Heart left ventricle (tissue), 16 donors: ENCODE data around the gene ALG6. TPM values are rescaled to one million over a fixed set of nuclear protein-coding genes. Genes with fewer than 3 reads are reported as not detected.

Experiments used
- ATAC-seq, 4 donors: fragments of 200-7000 bp; cut with Tn5 transposase; one replicate each; pipeline ENCODE4 v1.9.1; 2020 to 2022; ENCODE audit warnings: moderate library complexity in 4 of 4, mild to moderate bottlenecking in 3 of 4, moderate number of reproducible peaks in 1 of 4
- DNase-seq, 5 donors: peaks; one replicate each; pipeline ENCODE4 v3.0.0-alpha.2; 2020
- H3K27ac ChIP-seq, 12 donors: fragments of 200-600 bp; sonication (generic) in 4 of 12; one replicate each; pipeline versions ENCODE4 v1.5.0 to v1.8.0; 2016 to 2022; ENCODE audit warnings: mild to moderate bottlenecking in 2 of 12
- H3K27me3 ChIP-seq, 9 donors: fragments of 200-600 bp; sonication (generic) in 2 of 9; one replicate each; pipeline versions ENCODE4 v1.5.1 to v1.8.0; 2016 to 2022; ENCODE audit warnings: mild to moderate bottlenecking in 3 of 9
- H3K36me3 ChIP-seq, 9 donors: fragments of 200-600 bp; sonication (generic) in 2 of 9; one replicate each; pipeline versions ENCODE4 v1.5.0 to v1.8.0; 2018 to 2022; ENCODE audit warnings: mild to moderate bottlenecking in 2 of 9
- H3K4me1 ChIP-seq, 12 donors: fragments of 200-600 bp; sonication (generic) in 4 of 12; one replicate each; pipeline versions ENCODE4 v1.5.0 to v1.8.0; 2016 to 2022; ENCODE audit warnings: mild to moderate bottlenecking in 3 of 12
- H3K4me3 ChIP-seq, 12 donors: fragments of 200-600 bp; sonication (generic) in 4 of 12; one replicate each; pipeline versions ENCODE4 v1.5.0 to v1.8.0; 2017 to 2022; ENCODE audit warnings: mild to moderate bottlenecking in 9 of 12, moderate library complexity in 4 of 12
- H3K9me3 ChIP-seq, 12 donors: fragments of 200-600 bp; sonication (generic) in 4 of 12; one replicate each; pipeline versions ENCODE4 v1.5.0 to v1.8.0; 2016 to 2022; ENCODE audit warnings: mild to moderate bottlenecking in 1 of 12
- POLR2A ChIP-seq, 2 donors: fragments of 450-650 bp; IDR thresholded peaks; one replicate each; pipeline ENCODE4 v1.6.1; 2017; ENCODE audit warnings: antibody characterized with exemption in 2 of 2, mild to moderate bottlenecking in 2 of 2, moderate library complexity in 2 of 2
- WGBS, 4 donors: extraction: QIAGEN DNeasy Blood & Tissue Kit in 2 of 4; methylation state at CpG; one replicate each; pipeline versions ENCODE4 v1.1.5 to v1.1.7; 2013 to 2018; 5-methylcytosine and 5-hydroxymethylcytosine counted together
- intact Hi-C, 10 donors: fragments of 100-400 bp; cut with DNase I; formaldehyde crosslinking; loops; one replicate each; pipeline versions ENCODE4 v1.11.1 to v1.14.2; 2022
- polyA plus RNA-seq, 2 donors: library from polyadenylated mRNA; stranded (reverse); fragments of 200-250 nt; gene quantifications; one replicate each; pipeline ENCODE4 v1.2.3, GENCODE V29; 2013
- total RNA-seq, 9 donors: library from RNA; depleted of rRNA in 2 of 9; stranded (reverse); fragments of >200 nt in 2 of 9; fragmentation: NEBNext Ultra II Directional in 3 of 9; extraction: Animal tissue kit (Norgen Biotek cat#: 25700) in 3 of 9; gene quantifications; one replicate each; pipeline versions ENCODE4 v1.1.0 to v1.2.4, GENCODE V29; 2016 to 2023
- TF ChIP-seq, protein P1 (sequence below), 12 donors: fragments of 200-600 bp; sonication (generic) in 4 of 12; IDR thresholded peaks; one replicate each; pipeline versions ENCODE4 v1.5.0 to v1.8.0; 2018 to 2022; ENCODE audit warnings: antibody characterized with exemption in 12 of 12, mild to moderate bottlenecking in 5 of 12
- donor health status: ischemic (EF 13 %, LVEDD 7.1; RV severe dilation, severe dysfunction).
- donor health status: healthy with polysubstance abuse.
- donor health status: DM: no; HTN: yes; CAD: no.
- donor health status: DM: no; HTN: no; CAD: no.
- donor health status: ischemic (EF 25% LVEDD 6.9; RV normal size, moderate dysfunction).
- donor health status: ischemic (EF 25% LVEDD 5.7; RV mildly dilated, moderate dysfunction).
- donor health status: healthy.
- donor health status: DM: yes; HTN: yes; CAD: no.
- donor health status: ischemic (EF 35%, LVEDD 5.7; RV mildly dilated, moderate dysfunction).
- donor health status: nonischemic (EF 11% LVEDD 7.7; RV severe dilation, severe dysfunction).
- donor health status: DM: yes; HTN: yes; CAD: no.
- donor health status: PGD.
- donor health status: ischemic (EF 29% LVEDD 5.4; RV normal size, mild dysfunction).
- donor health status: nonischemic (EF 23%, LVEDD 6.1; RV moderate dilation, normal function).

ALG6 gene
- total and polyA plus RNA-seq, 11 donors, result 3.0 to 7.6 (median 4.3) TPM

DNA sequence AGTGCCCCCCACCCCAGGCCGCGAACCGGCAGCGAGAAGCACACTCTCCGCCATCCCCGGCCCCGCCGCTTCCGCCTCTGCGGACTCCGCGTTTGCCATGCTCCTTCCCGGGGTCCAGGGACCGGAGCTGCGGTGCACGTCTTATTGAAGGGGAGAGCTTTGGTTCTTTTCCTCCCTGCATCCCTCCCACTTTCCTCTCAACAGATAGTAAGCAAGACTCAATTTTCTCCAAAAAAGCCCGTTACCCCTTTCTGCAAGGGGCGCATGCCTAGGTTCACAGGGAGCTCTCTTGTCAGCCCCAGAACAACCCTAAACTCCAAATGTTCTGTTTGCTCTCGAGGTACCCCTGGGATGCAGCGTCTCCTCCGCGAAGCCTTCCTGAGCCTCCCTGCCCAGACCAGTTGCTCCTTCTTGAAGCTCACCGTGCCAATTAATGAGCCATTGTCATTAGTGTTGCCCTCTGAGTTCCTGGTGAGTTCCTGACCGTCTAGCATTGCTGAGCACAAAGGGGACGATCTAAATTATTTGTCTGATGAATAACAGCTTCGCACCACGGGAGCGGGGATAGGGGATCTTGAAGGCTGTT lies 37.0 kb upstream of the ALG6 start:
- Histone ChIP-seq H3K4me3 (peak overlapping the region in 1 of 12 donors; percentile 12), H3K27me3 (peaks cover 47 to 100% (median 93%) of the 10 kb centered on the region in 9 donors), H3K27ac (no peak overlapping the region)

DNA sequence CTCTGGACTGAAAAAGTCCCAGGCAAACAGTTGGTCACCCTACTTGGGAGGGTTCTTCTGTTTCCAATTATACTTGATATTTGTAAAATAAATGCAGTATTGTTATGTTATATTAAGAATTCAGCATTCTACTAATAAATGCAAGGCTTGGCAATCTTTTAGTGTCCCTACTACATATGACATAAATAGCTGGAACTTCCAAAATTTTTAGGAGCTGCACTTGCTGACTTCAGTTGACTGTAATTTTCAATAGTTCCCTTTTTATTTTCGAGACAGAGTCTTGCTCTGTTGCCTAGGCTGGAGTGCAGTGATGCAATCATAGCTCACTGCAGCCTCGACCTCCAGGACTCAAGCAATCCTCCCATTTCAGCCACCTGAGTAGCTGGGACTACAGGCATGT lies 25.0 kb upstream of the ALG6 start:
- Histone ChIP-seq H3K27ac (no peak overlapping the region), H3K9me3 (no peaks in the 10 kb centered on the region), H3K4me3 (no peak overlapping the region), H3K27me3 (peaks cover 0 to 41% (median 7%) of the 10 kb centered on the region in 9 donors), H3K4me1 (no peaks in the 10 kb centered on the region), H3K36me3 (no peaks in the 10 kb centered on the region)
- no peak for DNase-seq
- TF ChIP-seq, protein P1, sequence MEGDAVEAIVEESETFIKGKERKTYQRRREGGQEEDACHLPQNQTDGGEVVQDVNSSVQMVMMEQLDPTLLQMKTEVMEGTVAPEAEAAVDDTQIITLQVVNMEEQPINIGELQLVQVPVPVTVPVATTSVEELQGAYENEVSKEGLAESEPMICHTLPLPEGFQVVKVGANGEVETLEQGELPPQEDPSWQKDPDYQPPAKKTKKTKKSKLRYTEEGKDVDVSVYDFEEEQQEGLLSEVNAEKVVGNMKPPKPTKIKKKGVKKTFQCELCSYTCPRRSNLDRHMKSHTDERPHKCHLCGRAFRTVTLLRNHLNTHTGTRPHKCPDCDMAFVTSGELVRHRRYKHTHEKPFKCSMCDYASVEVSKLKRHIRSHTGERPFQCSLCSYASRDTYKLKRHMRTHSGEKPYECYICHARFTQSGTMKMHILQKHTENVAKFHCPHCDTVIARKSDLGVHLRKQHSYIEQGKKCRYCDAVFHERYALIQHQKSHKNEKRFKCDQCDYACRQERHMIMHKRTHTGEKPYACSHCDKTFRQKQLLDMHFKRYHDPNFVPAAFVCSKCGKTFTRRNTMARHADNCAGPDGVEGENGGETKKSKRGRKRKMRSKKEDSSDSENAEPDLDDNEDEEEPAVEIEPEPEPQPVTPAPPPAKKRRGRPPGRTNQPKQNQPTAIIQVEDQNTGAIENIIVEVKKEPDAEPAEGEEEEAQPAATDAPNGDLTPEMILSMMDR (IDR thresholded peaks at IDR 0.05), result no peak
- no peak for TF ChIP-seq POLR2A (IDR thresholded peaks at IDR 0.05)
- intact Hi-C loops, result no loop called here
- 40 to 65% (median 54%) methylated on average over 2 of the region's 2 CpGs for WGBS, 4 donors
- ATAC-seq, result no peak

More for the DNA sequence above, 37.0 kb upstream of the ALG6 start:
- DNase-seq, result peak in 1 of 5 donors; percentile 66
- WGBS, 4 donors, result 3 to 5% (median 4%) methylated on average over 28 of the region's 28 CpGs
- Histone ChIP-seq H3K9me3 (no peaks in the 10 kb centered on the region), H3K36me3 (no peaks in the 10 kb centered on the region), H3K4me1 (peaks cover 0 to 16% (median 0%) of the 10 kb centered on the region in 12 donors)
- intact Hi-C loops, result no loop called here
- TF ChIP-seq, protein P1 (IDR thresholded peaks at IDR 0.05), result no peak
- no peak for TF ChIP-seq POLR2A (IDR thresholded peaks at IDR 0.05)
- no peak for ATAC-seq

DNA sequence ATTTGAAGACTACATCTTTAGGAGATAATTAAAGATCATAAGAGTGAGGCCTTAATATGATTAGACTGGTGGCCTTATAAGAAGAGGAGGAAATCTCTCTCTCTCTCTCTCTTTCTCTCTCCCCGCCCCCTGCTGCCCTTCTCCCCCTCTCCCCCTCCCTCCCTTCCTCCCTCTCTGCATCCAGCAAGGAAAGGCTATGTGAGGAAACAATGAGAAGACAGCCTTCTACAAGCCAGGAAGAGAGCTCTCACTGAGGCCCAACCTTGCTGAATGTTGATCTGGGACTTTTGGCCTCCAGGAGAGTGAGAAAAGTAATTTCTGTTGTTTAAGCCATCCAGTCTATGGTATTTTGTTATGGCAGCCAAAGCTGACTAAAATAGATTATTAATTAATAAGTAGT lies 23.5 kb upstream of the ALG6 start:
- ATAC-seq (no peak), DNase-seq (no peak)
- intact Hi-C loops, result no loop called here
- H3K27ac ChIP-seq, result no peak overlapping the region
- 30 to 50% (median 49%) methylated on average over 1 of the region's 1 CpG for WGBS, 4 donors
- no peaks in the 10 kb centered on the region for H3K36me3 ChIP-seq
- H3K9me3 ChIP-seq, result no peaks in the 10 kb centered on the region
- no peak overlapping the region for H3K4me3 ChIP-seq
- no peaks in the 10 kb centered on the region for H3K4me1 ChIP-seq
- H3K27me3 ChIP-seq, result peaks cover 0 to 44% (median 7%) of the 10 kb centered on the region in 9 donors
- no peak for TF ChIP-seq POLR2A (IDR thresholded peaks at IDR 0.05)
- TF ChIP-seq, protein P1 (IDR thresholded peaks at IDR 0.05), result no peak

- H3K4me3 ChIP-seq, result no peak overlapping the region
- intact Hi-C loops, result no loop called here
- 90 to 94% (median 93%) methylated on average over 5 of the region's 5 CpGs for WGBS, 4 donors
- peaks cover 0 to 48% (median 16%) of the 10 kb centered on the region in 9 donors for H3K27me3 ChIP-seq
- no peak for TF ChIP-seq POLR2A (IDR thresholded peaks at IDR 0.05)
- TF ChIP-seq, protein P1 (IDR thresholded peaks at IDR 0.05), result no peak
- ATAC-seq (no peak), DNase-seq (no peak)
- H3K36me3 ChIP-seq, result no peaks in the 10 kb centered on the region
- H3K9me3 ChIP-seq, result no peaks in the 10 kb centered on the region
- H3K27ac ChIP-seq, result no peak overlapping the region
- H3K4me1 ChIP-seq, result no peaks in the 10 kb centered on the region
These were observed 17.1 kb upstream of the ALG6 start for GRCh38 chr1:63350320-63350719.
